H1 (cell line): ENCODE results near the gene UNC13C. TPM values are rescaled to one million over a fixed set of nuclear protein-coding genes. Genes with fewer than 3 reads are reported as not detected.

ENCODE experiments used
- CTCF ChIA-PET: fragments of 300-600 bp; sonication (Branson Sonifier 250); formaldehyde crosslinking; loops from one replicate; lab custom pipeline; 2021; ENCODE audit not compliant: partially characterized antibody; lab: Charles Lee
- POLR2A ChIA-PET: fragments of 300-600 bp; sonication (Branson Sonifier 250); formaldehyde crosslinking; loops from one replicate; lab custom pipeline; 2021; ENCODE audit warnings: inconsistent platforms; ENCODE audit not compliant: partially characterized antibody; lab: Charles Lee
- DNase-seq, 2 experiments: peaks; one replicate each; pipeline versions ENCODE4 v3.0.0 to v3.0.0-alpha.2; 2010 to 2022; ENCODE audit warnings: low spot score in 2 of 2, low read depth in 1 of 2, mixed read lengths in 1 of 2
- FAIRE-seq: peaks from 2 replicates; lab custom pipeline; 2011; peaks lifted over from hg19 to GRCh38; lab: Jason Lieb, UNC
- H2AFZ ChIP-seq: 2 replicates; pipeline ENCODE4 v1.8.1; 2012; ENCODE audit warnings: low read length, inconsistent platforms
- H2AK5ac ChIP-seq: 2 replicates; pipeline ENCODE4 v1.6.1; 2013; ENCODE audit warnings: low read depth, low read length
- H2BK120ac ChIP-seq: replicated peaks from 2 replicates; pipeline ENCODE3; 2013; ENCODE audit warnings: low read depth, low read length, inconsistent platforms
- H2BK12ac ChIP-seq: 2 replicates; pipeline ENCODE4 v1.6.1; 2013; ENCODE audit warnings: low read depth, low read length
- H2BK15ac ChIP-seq: 2 replicates; pipeline ENCODE4 v1.6.1; 2013; ENCODE audit warnings: low read length
- H2BK20ac ChIP-seq: 2 replicates; pipeline ENCODE4 v1.6.1; 2013; ENCODE audit warnings: low read length
- H2BK5ac ChIP-seq: 2 replicates; pipeline ENCODE4 v1.6.1; 2013; ENCODE audit warnings: low read depth, low read length
- H3K14ac ChIP-seq: 2 replicates; pipeline ENCODE4 v1.6.1; 2013; ENCODE audit warnings: inconsistent platforms; ENCODE audit not compliant: insufficient read length
- H3K18ac ChIP-seq: 2 replicates; pipeline ENCODE4 v1.6.1; 2013; ENCODE audit warnings: low read length; ENCODE audit errors: extremely low read depth
- H3K23ac ChIP-seq: 2 replicates; pipeline ENCODE4 v1.6.1; 2013; ENCODE audit warnings: inconsistent platforms; ENCODE audit not compliant: insufficient read length
- H3K23me2 ChIP-seq: 2 replicates; pipeline ENCODE4 v1.6.1; 2013; ENCODE audit warnings: low read depth, low read length
- H3K27ac ChIP-seq: 2 replicates; pipeline ENCODE4 v1.6.1; 2011; ENCODE audit warnings: low read depth, low read length, inconsistent platforms
- H3K27me3 ChIP-seq, 4 experiments: replicated peaks in 1 of 4; 1 replicate in 1 of 4; 2 replicates in 3 of 4; pipeline versions ENCODE4 v1.6.1 to v1.8.1; 2011 to 2013; ENCODE audit warnings: low read length in 3 of 4, mild to moderate bottlenecking in 3 of 4, inconsistent platforms in 2 of 4, mixed read lengths in 2 of 4, moderate library complexity in 1 of 4; ENCODE audit not compliant: control insufficient read depth in 3 of 4, insufficient read depth in 3 of 4; ENCODE audit errors: extremely low read depth in 1 of 4
- H3K36me3 ChIP-seq, 4 experiments: 2 replicates each; pipeline versions ENCODE4 v1.6.1 to v1.8.1; 2011 to 2013; ENCODE audit warnings: mild to moderate bottlenecking in 4 of 4, low read length in 3 of 4, moderate library complexity in 2 of 4, control low read depth in 1 of 4, inconsistent platforms in 1 of 4; ENCODE audit not compliant: insufficient read depth in 4 of 4, control insufficient read depth in 2 of 4
- H3K4ac ChIP-seq: replicated peaks from 2 replicates; pipeline ENCODE3; 2013; ENCODE audit warnings: low read length, low read depth, mixed read lengths, inconsistent platforms; ENCODE audit not compliant: insufficient read length
- H3K4me1 ChIP-seq, 4 experiments: replicated peaks in 1 of 4; 1 replicate in 1 of 4; 2 replicates in 3 of 4; pipeline versions ENCODE4 v1.6.1 to v1.8.1; 2011 to 2013; ENCODE audit warnings: low read length in 3 of 4, inconsistent platforms in 2 of 4, mixed read lengths in 1 of 4; ENCODE audit not compliant: insufficient read depth in 4 of 4, control insufficient read depth in 3 of 4
- H3K4me2 ChIP-seq, 2 experiments: 2 replicates each; pipeline versions ENCODE4 v1.6.1 to v1.8.1; 2011 to 2013; ENCODE audit warnings: low read depth in 2 of 2, low read length in 2 of 2, control low read depth in 1 of 2, inconsistent platforms in 1 of 2, mild to moderate bottlenecking in 1 of 2; ENCODE audit not compliant: insufficient read depth in 1 of 2
- H3K4me3 ChIP-seq, 4 experiments: fragments of 200-600, 300-600 bp in 1 of 4; sonication (generic), shearing (Covaris generic), sonication (Bioruptor Twin) in 1 of 4; 2 replicates each; pipeline versions ENCODE4 v1.5.1 to v1.8.1; 2011 to 2016; ENCODE audit warnings: low read length in 4 of 4, low read depth in 3 of 4, control low read depth in 2 of 4, inconsistent platforms in 2 of 4, mild to moderate bottlenecking in 2 of 4, mixed read lengths in 1 of 4, moderate library complexity in 1 of 4; ENCODE audit not compliant: insufficient read depth in 2 of 4; ENCODE audit errors: extremely low read depth in 1 of 4
- H3K56ac ChIP-seq: replicated peaks from 2 replicates; pipeline ENCODE3; 2013; ENCODE audit warnings: low read depth, mild to moderate bottlenecking, mixed read lengths, low read length, inconsistent platforms; ENCODE audit not compliant: insufficient read length
- H3K79me1 ChIP-seq: 2 replicates; pipeline ENCODE4 v1.6.1; 2013; ENCODE audit warnings: low read depth, low read length, control low read depth
- H3K79me2 ChIP-seq, 2 experiments: 2 replicates each; pipeline versions ENCODE4 v1.6.1 to v1.8.1; 2012 to 2013; ENCODE audit warnings: low read length in 2 of 2, mild to moderate bottlenecking in 2 of 2, inconsistent platforms in 1 of 2; ENCODE audit not compliant: insufficient read depth in 2 of 2, control insufficient read depth in 1 of 2
- H3K9ac ChIP-seq, 4 experiments: replicated peaks in 1 of 4; 1 replicate in 1 of 4; 2 replicates in 3 of 4; pipeline versions ENCODE4 v1.6.1 to v1.8.1; 2011 to 2013; ENCODE audit warnings: low read depth in 3 of 4, low read length in 3 of 4, control low read depth in 2 of 4, mild to moderate bottlenecking in 2 of 4, moderate library complexity in 2 of 4, inconsistent platforms in 1 of 4; ENCODE audit errors: extremely low read depth in 1 of 4
- H3K9me3 ChIP-seq, 2 experiments: 2 replicates each; pipeline versions ENCODE4 v1.6.1 to v1.8.1; 2012 to 2013; ENCODE audit warnings: mild to moderate bottlenecking in 2 of 2, moderate library complexity in 2 of 2, control low read depth in 1 of 2, inconsistent platforms in 1 of 2, low read depth in 1 of 2, low read length in 1 of 2, mixed read lengths in 1 of 2; ENCODE audit not compliant: insufficient read depth in 2 of 2
- H4K20me1 ChIP-seq, 2 experiments: replicated peaks in 1 of 2; 2 replicates each; pipeline versions ENCODE3 to v1.8.1; 2011 to 2013; ENCODE audit warnings: inconsistent platforms in 2 of 2, low read length in 2 of 2, mild to moderate bottlenecking in 1 of 2; ENCODE audit not compliant: insufficient read depth in 2 of 2, control insufficient read depth in 1 of 2
- H4K5ac ChIP-seq: 2 replicates; pipeline ENCODE4 v1.6.1; 2013; ENCODE audit warnings: low read length, low read depth, mixed read lengths, inconsistent platforms; ENCODE audit not compliant: insufficient read length
- H4K8ac ChIP-seq: 2 replicates; pipeline ENCODE4 v1.8.0; 2013; ENCODE audit warnings: mild to moderate bottlenecking, moderate library complexity, low read length, inconsistent platforms; ENCODE audit not compliant: insufficient read depth; ENCODE audit errors: extremely low read depth
- H4K91ac ChIP-seq: replicated peaks from 2 replicates; pipeline ENCODE3; 2013; ENCODE audit warnings: low read length, mixed read lengths, inconsistent platforms; ENCODE audit not compliant: insufficient read length
- EGR1 ChIP-seq: IDR thresholded peaks from 2 replicates; pipeline ENCODE4 v1.6.1; 2011; ENCODE audit warnings: low read depth, low read length, borderline replicate concordance
- GABPA ChIP-seq: IDR thresholded peaks from 2 replicates; pipeline ENCODE4 v1.6.1; 2011; ENCODE audit warnings: mild to moderate bottlenecking, low read length, moderate library complexity, borderline replicate concordance; ENCODE audit not compliant: insufficient read depth
- NRF1 ChIP-seq: IDR thresholded peaks from 2 replicates; pipeline ENCODE4 v1.6.1; 2011; ENCODE audit warnings: mild to moderate bottlenecking, low read depth, low read length, improper control_type of control experiment
- PHF8 ChIP-seq: fragments of 200-600 bp; sonication (generic); conservative IDR thresholded peaks from 2 replicates; pipeline ENCODE4 v1.7.1; 2012; ENCODE audit warnings: low read depth, mild to moderate bottlenecking, inconsistent platforms, low read length, moderate library complexity
- SIX5 ChIP-seq: IDR thresholded peaks from 2 replicates; pipeline ENCODE4 v1.6.1; 2011; ENCODE audit warnings: mild to moderate bottlenecking, low read depth, low read length
- SP2 ChIP-seq: IDR thresholded peaks from 2 replicates; pipeline ENCODE4 v1.6.1; 2012; ENCODE audit warnings: mild to moderate bottlenecking, low read length, inconsistent platforms
- WGBS, 2 experiments: shearing (Covaris generic) in 1 of 2; methylation state at CpG; one replicate each; pipeline versions ENCODE4 v1.1.6 to v1.1.7; 2013 to 2015; ENCODE audit warnings: low lambda C conversion rate in 2 of 2, mixed read lengths in 2 of 2, inconsistent platforms in 1 of 2, low coverage in 1 of 2, missing lambda C conversion rate in 1 of 2; ENCODE audit not compliant: insufficient replicate concordance in 2 of 2, insufficient coverage in 1 of 2, insufficient read length in 1 of 2; ENCODE audit errors: extremely low coverage in 1 of 2, missing lambda C conversion rate in 1 of 2; 5-methylcytosine and 5-hydroxymethylcytosine counted together
- polyA plus RNA-seq, 7 experiments: library from polyadenylated mRNA; depleted of rRNA in 3 of 7; stranded (reverse) in 5 of 7; unstranded in 2 of 7; fragments of >200 nt in 5 of 7; fragments of 200-250 nt in 2 of 7; gene quantifications; 1 replicate in 5 of 7; 2 replicates in 1 of 7; 4 replicates in 1 of 7; pipeline versions ENCODE4 v1.2.1 to v1.2.3, GENCODE V29; 2011 to 2013; ENCODE audit warnings: missing spikeins in 2 of 7, mixed read lengths in 2 of 7
- total RNA-seq: library from RNA; stranded (reverse); fragmentation: NEBNext Ultra II Directional; extraction: Animal tissue kit (Norgen Biotek cat#: 25700); gene quantifications from 2 replicates; pipeline ENCODE4 v1.2.1, GENCODE V29; 2021

UNC13C gene
- total and polyA plus RNA-seq, 2 of the 8 experiments (the other 6 are each of a cell fraction or from before 2014, with no cell fraction given), result 0.02 to 0.13 TPM

DNA sequence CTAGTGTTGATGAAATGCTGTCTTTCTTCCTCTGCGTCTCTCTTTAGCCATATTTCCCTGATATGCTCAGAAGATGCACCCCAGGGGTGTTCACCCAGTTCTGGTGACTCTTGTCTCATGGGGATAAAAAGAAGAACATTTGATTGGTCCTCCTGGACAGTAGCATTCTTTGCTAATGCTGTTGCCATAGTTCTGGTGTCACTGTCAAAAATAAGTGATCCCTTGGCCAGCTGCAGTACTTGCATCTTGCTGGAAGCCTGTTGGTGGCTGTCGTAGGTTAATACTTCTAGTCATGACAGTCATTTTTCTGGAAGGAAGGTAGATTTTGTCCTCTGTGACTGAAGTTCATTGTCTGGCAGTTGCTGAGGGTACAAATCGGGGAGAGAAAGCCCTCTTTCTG is 124.5 kb downstream of the UNC13C start:
- Histone ChIP-seq H3K18ac (no peak overlapping the region), H3K9me3 (peaks cover 11 to 19% of the 10 kb centered on the region in 2 experiments; a peak in 3 of 4 replicates), H3K9ac (no peak overlapping the region), H3K23ac (no peak overlapping the region), H3K14ac (no peak overlapping the region), H4K91ac (no peak overlapping the region), H2AK5ac (no peak overlapping the region), H3K79me1 (no peaks in the 10 kb centered on the region), H2BK12ac (no peak overlapping the region), H2BK20ac (no peak overlapping the region), H3K23me2 (no peaks in the 10 kb centered on the region), H4K5ac (no peak overlapping the region), H3K56ac (no peak overlapping the region), H3K4me2 (no peak overlapping the region), H3K27ac (no peak overlapping the region), H4K20me1 (no peaks in the 10 kb centered on the region), H2BK5ac (no peak overlapping the region), H4K8ac (no peak overlapping the region), H2AFZ (no peak overlapping the region), H2BK15ac (no peak overlapping the region), H2BK120ac (no peak overlapping the region), H3K79me2 (no peaks in the 10 kb centered on the region), H3K36me3 (no peaks in the 10 kb centered on the region), H3K4ac (no peak overlapping the region), H3K4me3 (no peak overlapping the region), H3K27me3 (no peaks in the 10 kb centered on the region), H3K4me1 (no peaks in the 10 kb centered on the region)
- no peak for FAIRE-seq
- WGBS, 2 experiments, result 63% methylated on average over 3 of the region's 3 CpGs; no CpG with 5 or more reads in 1 of the 2 experiments
- TF ChIP-seq PHF8 (no peak), GABPA (no peak), SIX5 (no peak), SP2 (no peak), EGR1 (no peak), NRF1 (no peak)
- no peak for DNase-seq
- POLR2A ChIA-PET, result no interaction called here
- CTCF ChIA-PET, result interaction anchor here (1.1 to 1.7 kb wide), 2 partner anchors 15 to 19 kb away, joined by 3 to 4 read pairs; no protein-coding TSS in a partner anchor
